Suprapubic skin (tissue), 4 donors: ENCODE data around the gene MCUR1. TPM values are rescaled to one million over a fixed set of nuclear protein-coding genes. Genes with fewer than 3 reads are reported as not detected.
"Not testable (repeated sequence)": the region's sequence is repeated elsewhere in the genome, so short reads cannot be mapped to it uniquely, and the experiment has no call there.

Experiments used
- DNase-seq, 2 donors: peaks; one replicate each; pipeline ENCODE4 v3.0.0-alpha.2; 2019; ENCODE audit warnings: low spot score in 2 of 2
- H3K27ac ChIP-seq: fragments of 200-600 bp; sonication (generic); one replicate; pipeline ENCODE4 v1.5.1; 2019
- H3K27me3 ChIP-seq: fragments of 200-600 bp; sonication (generic); one replicate; pipeline ENCODE4 v1.5.1; 2019
- H3K36me3 ChIP-seq: fragments of 200-600 bp; sonication (generic); one replicate; pipeline ENCODE4 v1.5.1; 2019
- H3K4me1 ChIP-seq: fragments of 200-600 bp; sonication (generic); one replicate; pipeline ENCODE4 v1.5.1; 2019
- H3K4me3 ChIP-seq: fragments of 200-600 bp; sonication (generic); one replicate; pipeline ENCODE4 v1.5.1; 2019; ENCODE audit warnings: mild to moderate bottlenecking
- H3K9me3 ChIP-seq: fragments of 200-600 bp; sonication (generic); one replicate; pipeline ENCODE4 v1.5.1; 2019
- EP300 ChIP-seq: sonication (generic); formaldehyde crosslinking; IDR thresholded peaks from one replicate; pipeline ENCODE4 v1.6.1; 2017; ENCODE audit warnings: antibody characterized with exemption
- POLR2A ChIP-seq, 2 donors: fragments of 450-650 bp; IDR thresholded peaks; one replicate each; pipeline ENCODE4 v1.6.1; 2017; ENCODE audit warnings: antibody characterized with exemption in 2 of 2, mild to moderate bottlenecking in 2 of 2, moderate library complexity in 2 of 2
- POLR2AphosphoS5 ChIP-seq, 3 donors: sonication (generic); formaldehyde crosslinking; IDR thresholded peaks; one replicate each; pipeline ENCODE4 v1.6.1; 2017; ENCODE audit warnings: antibody characterized with exemption in 3 of 3
- WGBS: methylation state at CpG from one replicate; pipeline ENCODE4 v1.1.5; 2018; 5-methylcytosine and 5-hydroxymethylcytosine counted together
- total RNA-seq, 4 donors: library from RNA; depleted of rRNA; stranded (reverse); fragments of >200 nt; gene quantifications; one replicate each; pipeline ENCODE4 v1.1.0, GENCODE V29; 2016
- TF ChIP-seq, protein P1 (sequence below), 2 donors: fragments of 200-600 bp in 1 of 2; fragments of 450-650 bp in 1 of 2; sonication (generic) in 1 of 2; IDR thresholded peaks; one replicate each; pipeline ENCODE4 v1.5.1; 2016 to 2019; ENCODE audit warnings: antibody characterized with exemption in 2 of 2, mild to moderate bottlenecking in 1 of 2, moderate library complexity in 1 of 2

Gene MCUR1
- total RNA-seq, 4 donors from 2014 or later = 20.8 to 30.7 (median 27.8) TPM

DNA sequence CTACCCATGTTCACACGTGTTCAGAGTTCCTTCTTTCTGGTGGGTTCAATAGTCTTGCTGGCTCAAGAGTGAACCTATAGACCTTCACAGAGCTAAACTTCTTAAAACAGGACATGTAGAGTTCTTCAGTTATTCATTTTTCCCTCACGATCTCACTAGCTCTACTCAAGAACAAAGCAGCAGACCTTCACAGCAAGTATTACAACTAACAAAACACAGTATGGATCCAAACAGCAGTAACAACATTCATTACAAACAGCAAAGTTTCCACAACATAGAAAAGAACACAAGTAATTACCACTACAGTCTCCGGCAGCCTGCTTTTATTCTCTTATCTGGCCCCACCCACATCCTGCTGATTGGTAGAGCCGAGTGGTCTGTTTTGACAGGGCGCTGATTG is 39.5 kb upstream of the MCUR1 start:
- H3K4me1 ChIP-seq = no peaks in the 10 kb centered on the region
- no peak for DNase-seq
- no peaks in the 10 kb centered on the region for H3K9me3 ChIP-seq
- no peak overlapping the region for H3K27ac ChIP-seq
- no peak overlapping the region for H3K4me3 ChIP-seq
- H3K36me3 ChIP-seq = no peaks in the 10 kb centered on the region
- H3K27me3 ChIP-seq = peaks cover 7% of the 10 kb centered on the region
- over 99% methylated on average over 5 of the region's 5 CpGs for WGBS
- TF ChIP-seq, protein P1, sequence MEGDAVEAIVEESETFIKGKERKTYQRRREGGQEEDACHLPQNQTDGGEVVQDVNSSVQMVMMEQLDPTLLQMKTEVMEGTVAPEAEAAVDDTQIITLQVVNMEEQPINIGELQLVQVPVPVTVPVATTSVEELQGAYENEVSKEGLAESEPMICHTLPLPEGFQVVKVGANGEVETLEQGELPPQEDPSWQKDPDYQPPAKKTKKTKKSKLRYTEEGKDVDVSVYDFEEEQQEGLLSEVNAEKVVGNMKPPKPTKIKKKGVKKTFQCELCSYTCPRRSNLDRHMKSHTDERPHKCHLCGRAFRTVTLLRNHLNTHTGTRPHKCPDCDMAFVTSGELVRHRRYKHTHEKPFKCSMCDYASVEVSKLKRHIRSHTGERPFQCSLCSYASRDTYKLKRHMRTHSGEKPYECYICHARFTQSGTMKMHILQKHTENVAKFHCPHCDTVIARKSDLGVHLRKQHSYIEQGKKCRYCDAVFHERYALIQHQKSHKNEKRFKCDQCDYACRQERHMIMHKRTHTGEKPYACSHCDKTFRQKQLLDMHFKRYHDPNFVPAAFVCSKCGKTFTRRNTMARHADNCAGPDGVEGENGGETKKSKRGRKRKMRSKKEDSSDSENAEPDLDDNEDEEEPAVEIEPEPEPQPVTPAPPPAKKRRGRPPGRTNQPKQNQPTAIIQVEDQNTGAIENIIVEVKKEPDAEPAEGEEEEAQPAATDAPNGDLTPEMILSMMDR (IDR thresholded peaks at IDR 0.05) = no peak
- TF ChIP-seq POLR2A (IDR thresholded peaks at IDR 0.05) (no peak), EP300 (no peak), POLR2AphosphoS5 (IDR thresholded peaks at IDR 0.05) (no peak)

DNA sequence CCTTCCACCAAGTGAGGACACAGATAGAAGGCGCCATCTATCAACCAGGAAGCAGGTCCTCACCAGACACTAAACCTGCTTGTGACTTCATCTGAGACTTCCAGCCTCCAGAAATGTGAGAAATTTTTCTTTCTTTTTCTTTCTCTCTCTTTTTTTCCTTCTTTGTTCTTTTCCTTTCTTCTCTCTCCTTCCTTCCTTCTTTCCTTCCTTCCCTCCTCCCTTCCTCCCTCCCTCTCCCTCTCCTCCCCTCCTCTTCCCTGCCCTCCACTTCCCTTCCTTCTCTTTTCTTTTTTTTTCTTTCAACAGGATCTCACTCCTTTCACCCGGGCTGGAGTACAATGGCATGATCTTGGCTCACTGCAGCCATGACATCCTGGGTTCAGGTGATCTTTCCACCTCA is 37.4 kb upstream of the MCUR1 start:
- Histone ChIP-seq H3K36me3 (no peaks in the 10 kb centered on the region), H3K27me3 (no peaks in the 10 kb centered on the region), H3K27ac (no peak overlapping the region), H3K4me3 (no peak overlapping the region), H3K4me1 (no peaks in the 10 kb centered on the region), H3K9me3 (no peaks in the 10 kb centered on the region)
- WGBS = 90% methylated on average over 2 of the region's 2 CpGs
- DNase-seq = no peak
- TF ChIP-seq POLR2A (IDR thresholded peaks at IDR 0.05) (no peak), POLR2AphosphoS5 (IDR thresholded peaks at IDR 0.05) (no peak), EP300 (no peak)
- TF ChIP-seq, protein P1 (IDR thresholded peaks at IDR 0.05) = no peak

DNA sequence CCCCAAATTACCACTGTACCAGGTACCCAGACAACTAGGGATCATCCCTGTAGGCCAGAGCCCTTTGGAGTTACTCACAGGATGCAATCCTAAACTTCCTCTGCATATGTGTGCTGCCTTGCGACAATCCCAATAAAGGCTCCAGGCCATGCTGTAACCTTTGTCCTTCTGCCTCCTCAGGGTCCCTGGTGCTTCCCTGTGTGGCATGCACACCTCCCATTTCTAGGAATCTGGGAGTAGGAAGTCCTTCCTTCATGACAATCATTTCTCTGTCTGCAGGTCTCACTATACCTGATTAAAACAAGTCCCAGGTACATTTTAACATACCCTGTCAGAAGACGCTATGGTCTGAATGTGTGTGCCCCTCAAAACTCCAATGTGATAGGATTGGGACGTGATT is 37.0 kb upstream of the MCUR1 start:
- TF ChIP-seq POLR2AphosphoS5 (IDR thresholded peaks at IDR 0.05) = no peak
- TF ChIP-seq EP300 = no peak
- TF ChIP-seq POLR2A (IDR thresholded peaks at IDR 0.05) = no peak
- TF ChIP-seq, protein P1 (IDR thresholded peaks at IDR 0.05) = no peak
- no peaks in the 10 kb centered on the region for H3K4me1 ChIP-seq
- H3K27ac ChIP-seq = no peak overlapping the region
- H3K27me3 ChIP-seq = no peaks in the 10 kb centered on the region
- H3K9me3 ChIP-seq = no peaks in the 10 kb centered on the region
- no peaks in the 10 kb centered on the region for H3K36me3 ChIP-seq
- H3K4me3 ChIP-seq = no peak overlapping the region
- 98% methylated on average over 3 of the region's 3 CpGs for WGBS
- DNase-seq = no peak

DNA sequence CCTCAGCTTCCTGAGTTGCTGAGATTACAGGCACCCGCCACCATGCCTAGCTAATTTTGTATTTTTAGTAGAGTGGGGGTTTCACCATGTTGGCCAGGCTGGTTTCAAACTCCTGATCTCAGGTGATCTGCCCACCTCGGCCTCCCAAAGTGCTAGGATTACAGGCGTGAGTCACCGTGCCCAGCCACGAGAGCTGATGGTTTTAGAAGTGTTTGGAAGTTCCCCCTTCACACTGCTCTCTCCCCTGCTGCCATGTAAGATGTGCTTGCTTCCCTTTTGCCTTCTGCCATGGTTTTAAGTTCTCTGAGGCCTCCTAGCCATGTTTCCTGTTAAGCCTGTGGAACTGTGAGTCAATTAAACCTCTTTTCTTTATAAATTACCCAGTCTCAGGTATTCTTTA is 36.3 kb upstream of the MCUR1 start:
- not testable (repeated sequence) for H3K36me3 ChIP-seq, H3K9me3 ChIP-seq, H3K4me1 ChIP-seq, H3K4me3 ChIP-seq, H3K27ac ChIP-seq, DNase-seq, H3K27me3 ChIP-seq
- 95% methylated on average over 5 of the region's 5 CpGs for WGBS

DNA sequence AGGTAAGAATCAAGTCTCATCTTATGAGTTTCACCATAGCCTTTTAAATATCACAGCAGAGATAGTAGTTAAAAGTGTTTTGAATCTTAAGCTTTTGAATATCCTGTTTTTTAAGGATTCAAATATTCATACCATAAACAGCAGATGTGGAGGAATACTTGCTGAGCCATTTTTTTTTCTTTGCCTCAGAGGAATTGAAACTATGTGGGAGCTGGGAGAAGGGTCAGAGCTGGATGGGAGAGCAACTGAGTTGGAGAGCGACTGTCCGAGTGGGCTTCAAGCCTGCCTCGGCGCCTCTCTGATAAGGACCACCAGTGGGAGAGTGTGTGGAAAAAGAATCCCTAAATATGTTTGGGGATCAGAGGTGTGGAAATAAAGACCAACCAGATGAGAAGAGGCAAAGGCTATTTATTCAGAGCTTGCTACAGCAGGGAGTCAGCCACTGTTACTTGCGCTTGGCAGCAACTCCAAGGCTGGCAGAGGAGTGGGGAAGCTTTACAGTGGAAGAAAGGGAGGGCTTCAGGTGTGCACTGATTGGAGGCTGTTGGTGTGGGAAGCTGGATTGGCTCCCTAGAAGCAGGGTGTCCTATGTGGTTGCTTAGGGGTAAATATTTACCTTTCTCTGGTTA is 34.3 kb upstream of the MCUR1 start:
- H3K4me3 ChIP-seq = no peak overlapping the region
- 70% methylated on average over 5 of the region's 5 CpGs for WGBS
- no peaks in the 10 kb centered on the region for H3K36me3 ChIP-seq
- DNase-seq = no peak
- no peak for TF ChIP-seq POLR2AphosphoS5 (IDR thresholded peaks at IDR 0.05)
- H3K27me3 ChIP-seq = no peaks in the 10 kb centered on the region
- H3K9me3 ChIP-seq = no peaks in the 10 kb centered on the region
- no peak overlapping the region for H3K27ac ChIP-seq
- no peaks in the 10 kb centered on the region for H3K4me1 ChIP-seq

DNA sequence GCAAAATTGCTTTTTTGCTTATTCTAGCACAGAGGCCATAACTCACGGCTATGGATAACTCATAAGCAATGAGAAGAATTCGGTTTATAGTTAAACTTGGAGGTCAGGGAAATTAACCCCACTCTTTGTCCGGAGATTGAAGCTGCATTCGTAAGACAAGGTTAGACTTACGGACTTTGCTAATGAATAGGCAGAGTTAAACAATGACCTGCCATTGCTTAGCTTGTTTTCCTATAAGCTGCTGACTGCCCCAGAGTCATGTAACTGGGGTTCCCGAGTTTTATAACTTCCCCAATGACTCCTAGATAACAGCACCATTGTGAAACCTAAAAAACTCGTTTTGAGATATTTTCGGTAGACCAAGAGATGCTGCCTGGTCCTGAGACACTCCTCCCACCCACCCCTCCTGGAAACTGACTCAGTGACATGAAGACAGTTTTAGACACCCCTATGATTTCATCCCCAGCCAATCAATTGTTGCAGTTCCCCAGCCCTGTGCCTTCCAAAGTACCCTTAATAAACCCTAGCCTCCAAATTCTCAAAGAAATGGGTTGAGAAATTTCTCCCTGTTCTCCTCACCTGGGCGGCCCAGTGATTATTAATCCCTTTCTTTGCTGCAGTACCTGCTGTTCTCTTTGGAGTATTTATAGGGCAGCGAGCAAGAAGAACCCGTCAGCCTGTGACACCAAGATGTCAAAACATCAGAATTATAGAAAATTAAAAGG is 33.1 kb upstream of the MCUR1 start:
- Histone ChIP-seq H3K27me3 (no peaks in the 10 kb centered on the region), H3K4me1 (no peaks in the 10 kb centered on the region), H3K9me3 (no peaks in the 10 kb centered on the region), H3K4me3 (no peak overlapping the region), H3K36me3 (no peaks in the 10 kb centered on the region), H3K27ac (no peak overlapping the region)
- DNase-seq = no peak
- 89% methylated on average over 11 of the region's 11 CpGs for WGBS
- no peak for TF ChIP-seq POLR2AphosphoS5 (IDR thresholded peaks at IDR 0.05)
- TF ChIP-seq POLR2A (IDR thresholded peaks at IDR 0.05) = no peak
- TF ChIP-seq EP300 = no peak
- TF ChIP-seq, protein P1 (IDR thresholded peaks at IDR 0.05) = no peak
